Limb (tissue), 2 donors: ENCODE measurements around the gene SLC15A1.
"Not testable (repeated sequence)": the region's sequence is repeated elsewhere in the genome, so short reads cannot be mapped to it uniquely, and the experiment has no call there.

Experiments used
- DNase-seq, 2 donors: peaks; one replicate each; pipeline ENCODE4 v3.0.0-alpha.2; 2016; ENCODE audit errors: extremely low spot score in 2 of 2

Gene SLC15A1

DNA sequence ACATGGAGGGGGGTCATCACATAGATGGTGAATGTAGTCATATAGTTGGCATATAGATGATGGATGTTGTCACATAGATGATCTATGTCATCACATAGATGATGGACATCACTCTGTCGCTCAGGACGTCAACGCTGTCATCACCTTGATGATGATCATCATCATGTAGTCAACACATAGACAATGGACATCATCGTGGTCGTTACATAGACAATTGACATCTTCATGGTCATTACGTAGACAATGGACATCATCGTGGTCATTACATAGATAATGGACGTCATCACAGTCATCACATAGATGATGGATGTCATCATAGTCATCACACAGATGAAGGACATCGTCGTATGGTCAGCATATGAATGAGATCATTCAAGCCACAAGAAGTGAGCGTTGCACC, 28.6 kb upstream of the SLC15A1 start:
- DNase-seq = no peak

- DNase-seq = no peak
Measured at GRCh38 chr13:98780451-98780850, 28.0 kb upstream of the SLC15A1 start.

GRCh38 chr13:98779695-98780094, 27.2 kb upstream of the SLC15A1 start:
- DNase-seq = no peak

DNA sequence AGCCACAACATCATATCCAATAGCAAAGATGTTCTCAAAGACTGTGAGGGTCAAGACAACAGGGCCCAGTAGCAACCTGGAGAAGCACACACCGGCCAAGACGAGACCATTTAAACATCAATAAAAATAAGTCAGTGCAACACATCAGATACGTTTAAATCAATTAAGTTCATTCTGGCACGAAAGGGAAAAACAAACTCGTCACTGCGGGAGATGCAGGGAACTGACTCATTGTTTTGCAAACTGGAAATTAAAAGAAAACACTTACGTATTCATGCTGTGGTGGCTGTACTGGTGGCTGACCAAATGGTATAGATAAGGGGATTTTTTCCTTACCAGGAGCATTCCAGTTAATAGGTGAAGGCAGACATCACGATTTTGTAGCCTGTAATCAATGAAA, 26.3 kb upstream of the SLC15A1 start:
- DNase-seq = no peak

DNA sequence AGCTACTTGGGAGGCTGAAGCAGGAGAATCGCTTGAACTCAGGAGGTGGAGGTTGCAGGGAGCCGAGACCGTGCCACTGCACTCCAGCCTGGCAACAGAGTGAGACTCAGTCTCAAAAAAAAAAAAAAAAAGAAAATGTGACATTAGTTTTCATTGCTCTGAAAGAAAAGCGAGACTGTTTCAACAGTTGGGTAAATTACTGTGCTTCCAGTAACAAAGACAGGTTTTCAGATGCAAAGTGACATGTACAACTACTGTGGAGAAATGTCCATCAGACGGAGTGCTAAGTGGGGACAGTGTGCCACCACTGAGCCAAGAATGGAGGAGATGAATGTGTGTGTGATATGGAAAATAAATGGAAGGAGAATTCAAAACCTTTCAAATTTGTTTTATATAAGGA, 24.2 kb upstream of the SLC15A1 start:
- DNase-seq = no peak

- no peak for DNase-seq
Measured at GRCh38 chr13:98775844-98776598, 23.5 kb upstream of the SLC15A1 start.

DNA sequence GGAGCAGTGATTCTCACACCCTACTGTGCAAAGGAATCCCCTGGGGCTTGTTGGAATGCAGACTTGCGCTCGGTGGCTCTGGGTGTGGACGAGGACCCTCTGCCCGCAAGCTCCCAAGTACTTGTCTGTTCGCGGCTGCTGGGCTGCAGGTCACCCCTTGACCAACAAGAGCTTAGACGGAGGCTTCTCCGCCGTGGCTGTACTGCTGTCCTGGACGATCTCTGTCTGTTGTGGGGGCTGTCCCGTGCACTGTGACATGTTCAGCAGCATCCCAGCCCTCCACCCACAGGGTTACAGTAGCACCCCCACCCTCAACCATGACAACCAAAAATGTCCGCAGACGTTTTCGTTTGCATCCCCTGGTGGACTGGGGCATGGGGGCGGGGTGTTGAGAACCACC, 22.9 kb upstream of the SLC15A1 start:
- DNase-seq = no peak

GRCh38 chr13:98774776-98775175, 22.3 kb upstream of the SLC15A1 start:
- no peak for DNase-seq

- no peak for DNase-seq
Measured at GRCh38 chr13:98773921-98774320, 21.4 kb upstream of the SLC15A1 start.

DNA sequence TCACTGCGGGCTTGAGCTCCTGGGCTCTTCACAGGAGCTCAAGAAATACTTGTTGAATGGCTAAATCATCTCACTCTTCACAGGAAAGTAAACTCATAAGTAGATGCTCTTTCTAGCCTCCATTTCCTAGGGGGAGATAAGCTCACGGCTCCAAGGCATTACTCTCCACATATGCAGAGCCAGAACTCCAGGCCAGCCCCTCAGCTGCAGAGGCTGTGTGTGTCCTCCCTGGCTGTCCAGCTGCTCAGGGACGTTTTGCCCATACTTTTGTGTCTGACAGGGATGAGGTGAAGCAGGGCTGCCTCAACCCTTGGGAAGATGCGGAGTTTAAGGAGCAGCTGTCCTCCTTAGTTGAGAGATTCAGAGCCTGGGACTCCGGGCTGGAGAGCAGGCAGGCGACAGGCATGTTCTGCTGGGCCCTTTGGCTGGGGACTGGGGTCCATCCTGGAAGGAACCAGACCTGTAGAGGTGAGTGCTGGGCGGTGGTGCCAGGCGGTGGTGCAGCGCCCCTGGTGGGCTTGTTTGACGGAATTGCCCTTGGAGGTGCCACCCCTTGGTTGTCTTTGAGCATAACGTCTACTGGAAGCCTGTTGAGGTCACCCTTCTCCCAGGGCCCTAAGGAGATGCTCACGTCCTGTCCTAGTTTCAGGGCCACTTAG, 20.5 kb upstream of the SLC15A1 start:
- DNase-seq = no peak

DNA sequence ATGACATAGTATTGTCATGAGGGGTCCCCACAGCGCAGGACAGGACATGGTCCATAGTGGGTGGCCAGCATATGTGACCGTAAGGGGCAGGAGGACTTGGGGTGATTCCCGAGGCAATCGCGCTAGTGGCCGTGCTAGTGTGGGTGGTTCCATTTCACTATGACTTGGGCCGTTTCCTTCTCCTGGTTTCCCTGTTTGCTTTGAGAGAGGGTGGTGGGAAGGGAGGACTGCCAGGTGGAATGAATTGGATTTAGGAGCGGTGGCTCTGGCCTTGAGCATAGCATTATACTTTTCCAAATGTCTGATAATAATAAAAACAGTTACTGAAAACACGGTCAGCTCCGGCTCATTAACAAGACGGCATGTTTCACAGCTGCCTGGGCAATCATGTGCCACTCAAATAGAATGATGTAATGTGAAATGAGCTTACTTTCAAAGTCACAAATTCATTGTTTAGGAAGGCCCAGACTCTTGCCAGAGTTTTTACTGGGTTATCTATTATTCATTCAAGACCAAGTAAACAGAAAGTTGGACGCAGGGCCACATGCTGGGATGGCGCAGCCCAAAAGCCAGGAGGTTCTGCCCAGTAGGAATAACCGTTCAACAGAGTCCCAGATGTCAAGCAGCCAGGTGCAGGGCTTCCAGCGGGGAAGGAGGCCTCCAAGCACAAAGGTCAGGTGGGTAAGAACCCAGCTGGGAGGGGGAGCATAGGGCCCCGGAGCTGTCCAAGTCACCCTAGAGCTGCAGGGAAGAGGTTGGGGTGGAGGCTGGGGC, 19.6 kb upstream of the SLC15A1 start:
- no peak for DNase-seq

DNA sequence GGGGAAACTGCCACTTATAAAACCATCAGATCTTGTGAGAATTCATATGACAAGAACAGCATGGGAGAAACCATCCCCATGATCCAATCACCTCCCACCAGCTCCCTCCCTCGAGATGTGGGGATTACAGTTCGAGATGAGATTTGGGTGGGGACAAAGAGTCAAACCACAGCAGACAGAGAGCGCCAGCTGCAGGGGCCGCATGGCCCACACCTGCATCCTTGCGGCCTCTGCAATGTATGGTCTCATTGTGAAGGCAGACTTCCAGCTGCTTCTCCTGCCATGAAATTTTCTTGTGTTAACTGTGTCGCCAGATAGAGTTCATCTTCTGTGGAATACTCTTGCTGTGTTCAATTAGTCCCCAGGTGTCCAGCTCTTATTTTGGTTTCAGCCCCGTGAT, 17.3 kb upstream of the SLC15A1 start:
- DNase-seq = no peak

DNA sequence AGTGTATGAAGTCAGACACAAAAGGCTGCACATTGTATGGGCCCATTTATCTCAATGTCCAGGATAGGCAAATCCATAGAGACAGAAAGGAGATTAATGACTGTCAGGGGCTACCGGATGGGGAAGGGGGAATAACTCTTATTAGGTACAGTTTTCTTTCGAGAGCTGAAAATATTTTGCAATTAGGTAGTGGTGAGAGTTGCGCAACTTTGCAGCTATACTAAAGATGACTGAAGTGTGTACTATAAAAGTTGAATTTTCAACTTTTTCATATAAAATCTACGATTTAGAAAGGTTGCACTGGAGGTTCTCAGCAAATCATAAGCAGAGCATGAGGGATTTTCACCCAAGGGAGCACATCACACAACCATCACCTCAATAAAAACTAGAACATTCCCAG, 16.1 kb upstream of the SLC15A1 start:
- DNase-seq = no peak

GRCh38 chr13:98766697-98767096, 14.2 kb upstream of the SLC15A1 start:
- no peak for DNase-seq

DNA sequence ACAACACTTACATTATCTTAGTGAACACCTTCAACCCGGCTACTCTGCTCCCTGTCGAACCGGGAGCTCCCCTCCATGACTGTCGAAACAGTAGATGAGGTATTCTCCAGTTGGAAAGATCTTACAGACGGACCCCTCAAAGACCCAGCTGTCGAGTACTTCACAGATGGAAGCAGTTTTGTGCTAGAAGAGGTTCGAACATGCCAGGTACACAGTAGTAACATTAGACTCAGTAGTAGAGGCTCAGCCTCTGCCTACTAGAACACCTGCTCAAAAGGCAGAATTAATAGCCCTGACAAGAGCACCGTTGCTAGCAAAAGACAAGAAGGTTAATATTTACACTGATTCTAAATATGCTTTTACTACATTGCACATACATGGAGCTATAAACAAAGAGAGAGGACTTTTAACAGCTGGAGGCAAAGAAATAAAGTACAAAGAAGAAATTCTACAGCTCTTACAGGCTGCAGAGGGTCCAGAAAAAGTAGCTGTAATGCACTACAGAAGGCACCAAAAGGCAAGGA, 13.6 kb upstream of the SLC15A1 start:
- no peak for DNase-seq

GRCh38 chr13:98761986-98762616, 9.6 kb upstream of the SLC15A1 start:
- DNase-seq = no peak

DNA sequence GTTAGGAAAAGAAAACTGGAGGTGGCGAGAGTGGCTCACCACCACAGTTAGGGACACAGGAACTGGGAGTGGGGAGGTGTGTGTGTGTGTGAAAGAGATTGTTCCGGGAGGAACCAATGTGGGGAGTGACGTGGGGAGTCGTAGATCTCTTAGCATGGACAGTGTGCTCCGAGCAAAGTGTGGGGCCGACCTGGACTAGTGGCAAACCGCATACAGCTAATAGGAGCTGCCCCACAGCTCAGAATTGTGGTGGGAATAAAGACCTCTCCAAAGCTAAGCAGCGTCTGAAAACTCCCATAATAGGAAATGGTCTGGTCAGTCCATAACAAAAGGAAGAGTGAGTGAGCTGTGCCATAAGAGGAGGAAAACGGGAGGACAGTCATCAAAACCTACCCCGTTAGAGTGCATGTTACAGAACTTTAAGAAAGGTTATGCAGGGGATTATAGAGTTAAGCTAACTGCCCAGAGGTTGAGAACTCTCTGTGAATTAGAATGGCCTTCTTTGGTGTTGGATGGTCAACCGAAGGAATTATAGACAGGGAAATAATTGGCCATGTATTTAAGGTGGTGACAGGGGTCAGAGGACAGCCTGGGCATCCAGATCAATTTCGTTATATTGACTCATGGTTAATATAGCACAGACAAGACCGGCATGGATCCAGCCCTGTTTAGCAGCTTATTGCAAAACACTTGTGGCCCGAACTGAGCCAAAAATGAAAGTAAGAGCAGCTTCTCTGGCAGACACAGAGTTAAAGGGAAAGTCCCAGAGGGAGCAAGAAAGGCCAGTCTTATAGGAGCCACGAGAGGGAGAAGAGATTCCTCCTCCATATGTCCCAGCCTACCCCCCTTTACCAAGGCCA, 8.9 kb upstream of the SLC15A1 start:
- no peak for DNase-seq

DNA sequence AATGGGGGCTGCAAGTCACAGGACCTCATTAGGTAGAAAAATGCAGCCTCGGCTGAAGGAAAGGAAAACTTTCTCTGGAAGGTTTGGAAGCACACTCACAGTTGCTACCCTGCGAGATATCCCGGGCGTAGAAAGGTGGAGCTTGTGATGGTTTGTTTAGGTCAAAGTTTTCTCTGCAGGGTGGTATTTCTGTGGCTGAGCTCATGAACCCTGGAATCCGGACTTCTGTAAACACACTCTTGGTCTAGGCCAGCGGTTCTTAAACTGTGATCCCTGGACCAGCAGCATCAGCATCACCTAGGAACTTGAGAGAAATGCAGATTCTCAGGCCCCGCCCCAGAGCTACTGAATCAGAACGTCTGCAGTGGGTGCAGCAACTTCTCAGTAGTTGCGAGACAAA, 3.3 kb upstream of the SLC15A1 start:
- no peak for DNase-seq

- no peak for DNase-seq
Measured at GRCh38 chr13:98755116-98755515, 2.6 kb upstream of the SLC15A1 start.

- not testable (repeated sequence) for DNase-seq
Measured at GRCh38 chr13:98754468-98754867, 2.0 kb upstream of the SLC15A1 start.
